ENCODE results near the gene SUPT4H1. TPM values are rescaled to one million over a fixed set of nuclear protein-coding genes. Genes with fewer than 3 reads are reported as not detected.

The SUPT4H1 gene
- total and polyA plus RNA-seq, 2 of the 4 experiments (the other 2 are of a cell fraction): 51.6 to 129 TPM

GRCh38 chr17:58339755-58340404, 12.1 kb downstream of the SUPT4H1 start (continued):
- no peak for TF ChIP-seq RCOR1 (IDR thresholded peaks at IDR 0.05; ENCODE audit: insufficient replicate concordance, low read length)

- peak overlapping the region; percentile 90 for H2AFZ ChIP-seq (replicated peaks; ENCODE audit: low read length, poor library complexity)
- peaks cover 12 to 24% of the 10 kb centered on the region in 2 experiments for H3K79me1 ChIP-seq (ENCODE audit: low read depth in 1 of 2, low read length in 2 of 2)
- H3K9me3 ChIP-seq (ENCODE audit: control insufficient read depth, insufficient read depth, low read length): no peaks in the 10 kb centered on the region
- H4K5ac ChIP-seq (ENCODE audit: low read depth, low read length): peak overlapping the region; percentile 99
- dilution Hi-C loops (cut with HindIII; ENCODE audit: low sequenced_read_pairs, unreplicated experiment): no loop called here
- H3K36me3 ChIP-seq (ENCODE audit: control insufficient read depth, insufficient read depth, low read length): peaks cover 5% of the 10 kb centered on the region; the same call in 1 of the 2 replicates
- peak overlapping the region; percentile 92 for H3K4me2 ChIP-seq (ENCODE audit: low read depth, low read length)
- H3K4me1 ChIP-seq (ENCODE audit: control insufficient read depth, insufficient read depth, low read length): peaks cover 38% of the 10 kb centered on the region
- H3K56ac ChIP-seq (ENCODE audit: extremely low read depth, insufficient read depth, low read length): peak overlapping the region; percentile 89
- intact Hi-C loops (cut with micrococcal nuclease): no loop called here
- BruUV-seq (replicated peaks): no TSS peak
- H2BK15ac ChIP-seq (ENCODE audit: low read depth, low read length): peak overlapping the region; percentile 94
- peak overlapping the region; percentile 97 for H2BK5ac ChIP-seq (ENCODE audit: low read depth, low read length, poor library complexity, severe bottlenecking)
- H4K20me1 ChIP-seq (ENCODE audit: insufficient read depth, low read length): no peaks in the 10 kb centered on the region
- peak overlapping the region; percentile 98 for H2BK120ac ChIP-seq (ENCODE audit: low read depth, low read length)
- no peaks in the 10 kb centered on the region for H3K27me3 ChIP-seq (ENCODE audit: control insufficient read depth, insufficient read depth, low read length)
- 100% methylated on average over 1 of the region's 10 CpGs; no CpG with 5 or more reads in 1 of the 2 experiments for WGBS, 2 experiments (ENCODE audit: extremely low coverage in 2 of 2, insufficient read length in 1 of 2)
- peak overlapping the region; percentile 100 for H3K14ac ChIP-seq (replicated peaks; ENCODE audit: low read depth, low read length)
- H3K27ac ChIP-seq (ENCODE audit: insufficient read depth, low read length): peak overlapping the region; percentile 98
- TF ChIP-seq POLR2A (IDR thresholded peaks at IDR 0.05; ENCODE audit: low read depth, low read length): peak; percentile 77; the same call in 1 of the 2 replicates
- no peak for TF ChIP-seq NFE2L2 (IDR thresholded peaks at IDR 0.05; ENCODE audit: low read depth, low read length)
- TF ChIP-seq MXI1 (IDR thresholded peaks at IDR 0.05; ENCODE audit: borderline replicate concordance, low read depth, low read length): 0 out of 2 replicates have a peak, but pooled peaks have one; percentile 18
- TF ChIP-seq, protein P1, sequence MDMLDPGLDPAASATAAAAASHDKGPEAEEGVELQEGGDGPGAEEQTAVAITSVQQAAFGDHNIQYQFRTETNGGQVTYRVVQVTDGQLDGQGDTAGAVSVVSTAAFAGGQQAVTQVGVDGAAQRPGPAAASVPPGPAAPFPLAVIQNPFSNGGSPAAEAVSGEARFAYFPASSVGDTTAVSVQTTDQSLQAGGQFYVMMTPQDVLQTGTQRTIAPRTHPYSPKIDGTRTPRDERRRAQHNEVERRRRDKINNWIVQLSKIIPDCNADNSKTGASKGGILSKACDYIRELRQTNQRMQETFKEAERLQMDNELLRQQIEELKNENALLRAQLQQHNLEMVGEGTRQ (IDR thresholded peaks at IDR 0.05; ENCODE audit: low read depth, low read length): peak; percentile 24; the same call in 1 of the 2 replicates
- H3K9ac ChIP-seq (ENCODE audit: low read depth, low read length): peak overlapping the region; percentile 91
- H2AK9ac ChIP-seq (replicated peaks; ENCODE audit: low read depth, low read length, poor library complexity): peak overlapping the region; percentile 99
- H2BK20ac ChIP-seq (ENCODE audit: low read depth, low read length): peak overlapping the region; percentile 94
- peak overlapping the region; percentile 99 for H4K91ac ChIP-seq (ENCODE audit: insufficient read depth, low read depth, low read length)
- peak overlapping the region; percentile 100 for H2AK5ac ChIP-seq (ENCODE audit: low read depth, low read length)
- H3K23ac ChIP-seq (ENCODE audit: low read depth, low read length): peak overlapping the region; percentile 98
- ChIA-PET CTCF (no interaction called here), POLR2A (ENCODE audit: unreplicated experiment) (interaction anchor here (2.2 kb wide), 1 partner anchor 13 kb away, joined by 6 read pairs; the partner anchor contains the start of gene SUPT4H1)
- H3K4ac ChIP-seq (ENCODE audit: low read depth, low read length): peak overlapping the region; percentile 100
- ATAC-seq (ENCODE audit: low read depth) (peak; percentile 70), DNase-seq (peak; percentile 88)
- H3K18ac ChIP-seq (ENCODE audit: low read depth, low read length): peak overlapping the region; percentile 94
- H4K8ac ChIP-seq (ENCODE audit: low read depth in 2 of 2, low read length in 2 of 2): peak overlapping the region; percentile 99 to 100
- in situ Hi-C loops (cut with MboI; ENCODE audit: low sequenced_read_pairs): loop anchor here (25.0 kb wide), 1 partner anchor 477 kb away; the partner anchor contains the start of gene MRPS23
- peaks cover 40% of the 10 kb centered on the region for H3K9me1 ChIP-seq (ENCODE audit: insufficient read depth, low read length)
- peak overlapping the region; percentile 45 for H3K4me3 ChIP-seq (ENCODE audit: insufficient read depth, low read depth, low read length)
Measured at GRCh38 chr17:58338841-58339754, 12.9 kb downstream of the SUPT4H1 start.

All from IMR-90 (cell line).